ENCODE results near the gene CNGB1.
"Not testable (repeated sequence)": the region's sequence is repeated elsewhere in the genome, so short reads cannot be mapped to it uniquely, and the experiment has no call there.

CNGB1 gene

DNA sequence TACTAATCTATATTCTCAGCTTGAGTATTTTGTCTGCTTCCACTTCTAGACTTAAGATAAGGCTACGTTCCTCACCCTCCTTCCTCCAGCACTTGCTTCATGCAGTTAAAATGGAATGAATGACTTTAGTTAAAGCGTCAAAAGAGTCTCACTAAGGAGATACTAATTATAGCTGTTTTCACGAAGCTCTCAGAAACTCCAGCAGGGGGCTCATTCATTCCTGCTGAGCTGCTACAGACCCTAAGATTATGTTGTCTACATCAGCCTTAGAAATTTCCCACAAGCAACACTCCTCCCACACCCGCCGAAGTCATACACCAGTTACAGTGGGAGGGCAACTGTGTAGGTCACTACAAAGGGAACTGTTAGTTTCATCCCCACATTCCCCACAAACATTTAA lies 111.6 kb downstream of the CNGB1 start:
- no peak for DNase-seq (ENCODE audit: low read depth in 2 of 2)

DNA sequence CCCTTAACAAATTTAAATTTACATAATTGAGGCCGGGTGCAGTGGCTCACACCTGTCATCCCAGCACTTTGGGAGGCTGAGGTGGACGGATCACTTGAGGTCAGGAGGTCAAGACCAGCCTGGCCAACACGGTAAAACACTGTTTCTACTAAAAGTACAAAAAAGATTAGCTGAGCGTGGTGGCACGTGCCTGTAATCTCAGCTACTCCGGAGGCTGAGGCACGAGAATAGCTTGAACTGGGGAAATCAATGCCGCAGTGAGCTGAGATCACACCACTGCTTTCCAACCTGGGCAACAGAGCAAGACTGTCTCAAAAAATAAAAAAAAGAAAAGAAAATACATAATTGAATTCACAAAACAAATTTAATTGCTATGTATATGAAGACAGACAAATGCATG lies 112.3 kb downstream of the CNGB1 start:
- no peak for DNase-seq (ENCODE audit: low read depth in 2 of 2)

DNA sequence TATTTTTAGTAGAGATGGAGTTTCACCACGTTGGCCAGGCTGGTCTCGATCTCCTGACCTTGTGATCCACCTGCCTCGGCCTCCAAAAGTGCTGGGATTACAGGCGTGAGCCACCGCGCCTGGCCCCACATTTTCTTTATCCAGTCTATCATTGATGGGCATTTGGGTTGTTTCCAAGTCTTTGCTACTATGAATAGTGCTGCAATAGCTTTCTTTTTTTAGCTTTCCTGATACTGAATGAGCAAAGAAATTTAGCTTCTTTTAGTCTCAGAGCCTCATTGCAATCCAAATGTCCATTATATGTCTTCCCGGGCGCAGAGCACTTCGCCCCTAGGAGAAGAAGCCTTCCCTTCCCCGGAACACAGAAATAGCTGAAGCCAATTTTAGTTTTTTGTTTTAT lies 112.9 kb downstream of the CNGB1 start:
- DNase-seq (ENCODE audit: low read depth in 2 of 2) = not testable (repeated sequence)

DNA sequence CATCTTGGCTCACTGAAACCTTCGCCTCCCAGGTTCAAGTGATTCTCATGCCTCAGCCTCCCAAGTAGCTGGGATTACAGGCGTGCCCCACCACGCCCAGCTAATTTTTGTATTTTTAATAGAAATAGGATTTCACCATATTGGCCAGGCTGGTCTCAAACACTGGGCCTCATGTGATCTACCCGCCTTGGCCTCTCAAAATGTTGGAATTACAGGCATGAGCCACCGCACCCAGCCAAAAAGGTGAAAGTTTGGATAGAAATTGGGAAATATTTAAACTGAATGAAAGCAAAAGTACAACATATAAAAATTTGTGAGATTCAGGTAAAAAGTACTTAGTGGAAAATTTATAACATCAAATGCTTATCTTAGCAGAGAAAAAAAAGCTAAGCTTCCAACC lies 115.7 kb downstream of the CNGB1 start:
- DNase-seq (ENCODE audit: low read depth in 2 of 2) = no peak

DNA sequence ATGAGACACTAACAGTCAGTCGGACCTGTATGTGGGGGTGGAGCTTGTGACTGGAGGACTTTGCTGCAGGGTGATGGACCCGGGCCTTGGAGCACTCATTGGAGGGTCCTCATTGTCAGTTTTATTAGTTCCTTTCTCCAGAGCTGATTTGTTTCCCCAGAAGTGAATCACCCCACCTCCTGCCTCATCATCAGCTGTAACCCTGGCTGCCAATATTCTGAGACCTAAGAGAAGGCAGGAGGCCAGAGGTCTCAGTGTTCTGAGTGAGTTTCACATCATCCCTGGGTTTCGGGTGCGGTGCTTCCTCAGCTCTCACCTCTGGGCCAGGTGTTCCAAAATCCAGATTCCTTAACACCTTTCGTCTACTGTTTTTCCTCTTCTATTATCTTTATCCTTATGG lies 118.7 kb downstream of the CNGB1 start:
- DNase-seq (ENCODE audit: low read depth in 2 of 2) = no peak

DNA sequence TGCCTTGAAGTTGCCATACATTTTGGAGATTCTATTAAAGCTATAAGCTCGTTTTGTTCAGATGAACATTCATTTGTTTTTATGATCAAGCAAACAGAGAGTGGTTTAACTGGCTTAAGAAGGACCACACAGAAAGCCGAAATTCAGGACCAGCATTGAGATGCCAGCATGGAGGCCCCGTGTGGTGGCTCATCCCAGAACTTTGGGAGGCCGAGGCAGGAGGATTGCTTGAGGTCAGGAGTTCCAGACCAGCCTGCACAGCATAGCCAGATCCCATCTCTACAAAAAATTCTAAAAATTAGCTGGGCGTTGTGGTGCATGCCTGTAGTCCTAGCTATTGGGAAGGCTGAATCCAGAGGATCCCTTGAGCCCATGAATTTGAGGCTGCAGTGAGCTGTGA lies 122.7 kb downstream of the CNGB1 start:
- no peak for DNase-seq (ENCODE audit: low read depth in 2 of 2)

DNA sequence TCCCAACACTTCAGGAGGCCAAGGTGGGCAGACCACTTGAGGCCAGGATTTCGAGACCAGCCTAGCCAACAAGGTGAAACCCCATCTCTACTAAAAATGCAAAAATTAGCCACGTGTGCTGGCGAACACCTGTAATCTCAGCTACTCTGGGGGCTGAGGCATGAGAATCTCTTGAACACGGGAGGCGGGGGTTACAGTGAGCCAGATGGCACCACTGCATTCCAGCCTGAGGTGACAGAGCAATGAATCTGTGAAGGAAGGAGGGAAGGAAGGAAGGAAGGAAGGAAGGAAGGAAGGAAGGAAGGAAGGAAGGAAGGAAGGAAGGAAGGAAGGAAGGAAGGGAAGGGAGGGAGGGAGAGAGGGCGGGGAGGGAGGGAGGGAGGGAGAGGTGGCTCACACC lies 124.0 kb downstream of the CNGB1 start:
- not testable (repeated sequence) for DNase-seq (ENCODE audit: low read depth in 2 of 2)

DNA sequence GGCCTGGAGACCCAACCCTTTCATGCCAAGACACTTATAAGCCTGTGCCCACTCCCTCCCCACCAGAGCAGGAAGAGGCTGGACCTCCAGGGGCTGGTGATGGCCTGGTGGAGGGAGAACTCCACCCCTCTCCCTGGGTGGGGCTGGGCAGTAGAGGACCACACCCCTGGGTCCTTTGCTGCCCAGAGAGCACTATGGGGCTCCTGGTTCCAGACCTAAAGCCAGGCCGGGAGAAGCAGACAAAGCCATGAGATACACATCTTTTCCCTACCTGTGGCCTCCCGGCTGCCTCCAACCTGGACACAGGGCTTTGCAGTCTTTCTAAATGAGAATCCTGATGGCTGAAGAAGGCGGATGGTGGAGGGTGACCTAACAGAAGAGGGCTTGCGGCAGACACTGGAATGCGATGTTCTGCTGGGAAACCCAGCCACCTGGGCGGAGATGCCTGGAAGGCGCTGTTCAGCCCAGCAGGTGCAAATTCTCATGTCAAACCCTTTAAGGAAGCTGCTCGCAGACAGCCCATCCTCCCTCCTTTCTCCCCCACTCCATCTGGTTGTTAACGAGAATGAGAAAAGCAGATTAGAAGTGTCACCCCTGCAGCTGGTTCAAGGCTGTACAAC lies 124.7 kb downstream of the CNGB1 start:
- no peak for DNase-seq (ENCODE audit: low read depth in 2 of 2)

DNA sequence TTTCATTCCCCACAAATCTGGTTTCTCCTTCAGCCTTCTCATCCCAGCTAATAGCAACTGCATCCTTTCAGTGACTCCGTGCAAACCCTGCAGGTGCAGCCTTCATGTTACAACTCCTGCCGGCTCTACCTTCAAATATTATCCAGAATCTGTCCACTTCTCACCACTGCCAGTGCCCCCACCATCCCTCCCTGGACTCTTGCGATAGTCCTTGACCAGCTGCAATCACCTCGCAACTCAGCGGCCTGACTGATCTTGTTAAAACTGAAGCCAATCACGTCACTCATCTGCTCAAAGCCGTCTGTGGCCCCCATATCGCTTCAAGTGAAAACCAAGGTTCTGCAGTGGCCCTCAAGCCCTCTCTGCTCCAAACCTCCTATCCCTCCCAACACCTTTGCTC lies 125.8 kb downstream of the CNGB1 start:
- DNase-seq (ENCODE audit: low read depth in 2 of 2) = no peak

DNA sequence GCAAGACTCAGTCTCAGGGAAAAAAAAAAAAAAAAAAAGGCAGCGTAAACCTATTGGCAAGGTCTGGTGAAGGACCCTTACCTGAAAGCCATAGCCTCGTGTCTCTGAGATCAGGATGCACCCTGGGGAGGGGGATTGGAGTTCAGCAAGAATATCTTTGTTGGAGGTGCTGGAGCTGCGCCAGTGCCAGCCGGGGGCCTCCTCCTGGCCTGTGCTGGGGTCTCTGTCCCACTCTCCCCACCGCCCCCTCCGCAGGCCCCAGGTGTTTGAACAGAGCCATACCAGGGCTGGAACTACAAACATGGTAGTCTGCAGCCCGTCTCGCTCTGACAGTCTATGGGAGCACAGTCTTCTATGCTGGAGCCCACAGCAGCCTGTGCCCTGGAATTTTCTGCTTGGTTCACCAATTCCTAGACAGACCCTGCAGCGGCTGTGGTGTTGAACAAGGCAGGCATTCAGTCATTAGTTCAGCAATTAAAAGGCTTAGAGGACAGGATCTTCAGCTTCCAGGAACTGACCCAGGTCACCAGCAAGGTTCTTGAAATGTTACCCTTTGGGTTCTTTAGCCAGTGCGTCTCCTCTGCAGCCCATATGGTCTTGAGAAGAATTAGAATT lies 126.4 kb downstream of the CNGB1 start:
- no peak for DNase-seq (ENCODE audit: low read depth in 2 of 2)

DNA sequence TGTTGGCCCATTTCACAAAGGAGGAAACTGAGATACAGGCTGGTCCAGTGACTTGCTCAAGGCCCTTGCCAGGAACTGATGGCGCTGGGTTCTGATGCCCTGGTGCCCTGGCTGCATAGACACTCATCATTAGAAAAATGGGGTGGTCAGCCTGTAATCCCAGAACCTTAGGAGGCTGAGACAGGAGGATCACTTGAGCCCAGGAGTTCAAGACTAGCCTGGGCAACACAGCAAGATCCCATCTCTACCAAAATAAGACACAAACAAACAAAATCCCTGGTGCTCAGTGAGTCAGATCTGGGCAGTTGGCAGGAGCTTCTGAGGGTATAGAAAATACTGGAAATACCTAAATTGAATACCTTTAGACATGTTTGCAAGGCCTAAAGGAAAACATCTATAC lies 127.5 kb downstream of the CNGB1 start:
- DNase-seq (ENCODE audit: low read depth in 2 of 2) = no peak

DNA sequence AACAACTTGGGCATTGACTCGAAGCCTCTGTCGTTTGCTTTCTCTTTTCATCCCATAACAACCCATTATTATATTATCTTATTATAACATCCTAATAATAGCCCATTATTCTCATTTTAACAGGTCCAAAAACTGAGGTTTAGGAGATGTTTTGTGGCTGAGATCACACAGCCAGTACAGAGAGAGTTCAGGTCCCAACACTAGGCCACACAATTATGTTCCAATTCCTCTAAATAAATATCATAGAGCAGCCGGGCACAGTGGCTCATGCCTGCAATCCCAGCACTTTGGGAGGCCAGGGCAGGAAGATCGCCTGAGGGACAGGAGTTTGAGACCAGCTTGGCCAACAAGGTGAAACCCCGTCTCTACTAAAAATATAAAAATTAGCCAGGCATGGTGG lies 128.3 kb downstream of the CNGB1 start:
- DNase-seq (ENCODE audit: low read depth in 2 of 2) = no peak

DNA sequence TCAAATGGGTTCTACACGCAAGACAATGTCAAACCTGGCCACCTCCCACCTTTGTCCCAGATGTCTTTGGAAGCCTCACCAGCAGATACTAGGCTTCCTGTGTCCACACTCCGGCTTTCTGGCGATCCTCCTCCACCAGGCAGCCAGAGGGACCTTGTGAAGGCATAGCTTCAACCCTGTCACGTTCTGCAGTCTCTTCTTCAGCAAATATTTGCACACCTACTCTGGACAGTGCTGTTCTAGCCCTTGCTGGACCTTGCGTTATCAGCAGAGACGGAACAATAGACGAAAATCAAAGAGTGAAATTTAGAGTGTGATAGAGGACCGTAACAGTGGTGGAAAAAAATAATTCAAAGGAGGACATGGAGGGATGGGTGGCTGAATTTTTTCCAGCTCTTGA lies 130.1 kb downstream of the CNGB1 start:
- no peak for DNase-seq (ENCODE audit: low read depth in 2 of 2)

DNA sequence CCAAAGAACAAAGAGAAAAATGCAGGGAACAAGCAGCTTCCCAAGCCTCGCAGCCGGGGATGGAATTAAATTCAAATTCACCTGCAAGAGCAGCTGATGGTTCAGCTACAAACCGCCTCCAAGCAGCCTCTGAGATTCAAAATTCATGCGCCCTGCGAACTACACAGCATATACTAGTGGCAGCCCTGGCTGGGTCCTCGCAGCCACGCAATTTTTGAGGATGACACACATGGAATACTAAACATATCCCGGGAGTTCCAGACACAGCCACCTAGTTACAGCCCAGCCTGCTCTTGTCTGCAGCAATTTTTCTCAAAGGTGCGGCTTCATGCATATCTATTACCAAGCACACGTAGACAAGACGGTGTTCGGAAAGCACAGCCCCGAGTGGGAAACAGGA lies 132.8 kb downstream of the CNGB1 start:
- DNase-seq (ENCODE audit: low read depth in 2 of 2) = no peak

DNA sequence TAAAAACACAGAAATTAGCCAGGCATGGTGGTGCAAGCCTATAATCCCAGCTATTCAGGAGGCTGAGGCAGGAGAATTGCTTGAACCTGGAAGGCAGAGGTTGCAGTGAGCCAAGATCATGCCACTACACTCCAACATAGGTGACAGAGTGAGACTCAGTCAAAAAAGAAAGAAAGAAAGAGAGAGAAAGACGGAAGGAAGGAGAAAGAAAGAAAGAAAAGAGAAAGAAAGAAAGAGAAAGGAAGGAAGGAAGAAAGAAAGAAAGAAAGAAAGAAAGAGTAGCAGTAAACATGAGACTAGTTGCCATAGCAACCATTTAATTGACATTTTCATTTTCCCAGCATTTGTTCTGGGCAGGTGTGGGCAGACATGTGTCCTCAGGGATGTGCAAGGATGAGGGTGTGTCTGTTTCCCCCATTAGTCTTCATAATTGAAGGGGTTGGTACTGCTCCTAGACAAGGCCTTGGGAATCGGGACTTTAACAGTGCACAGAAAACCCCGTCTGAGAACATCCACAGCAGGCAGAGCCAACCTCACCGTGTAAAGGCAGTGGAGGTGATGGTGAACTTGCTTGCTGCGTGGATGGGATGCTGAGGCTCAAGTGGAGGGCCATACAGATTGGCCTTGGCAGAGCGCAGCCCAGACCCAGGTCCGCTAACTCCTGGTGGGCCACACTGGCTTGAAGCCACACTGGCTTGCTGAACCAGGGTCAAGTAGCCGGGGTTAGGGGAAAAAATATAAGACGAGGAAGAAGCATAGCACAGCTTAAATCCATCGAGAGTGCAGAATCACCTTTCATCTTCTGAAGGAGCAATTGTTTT lies 133.4 kb downstream of the CNGB1 start:
- no peak for DNase-seq (ENCODE audit: low read depth in 2 of 2)

DNA sequence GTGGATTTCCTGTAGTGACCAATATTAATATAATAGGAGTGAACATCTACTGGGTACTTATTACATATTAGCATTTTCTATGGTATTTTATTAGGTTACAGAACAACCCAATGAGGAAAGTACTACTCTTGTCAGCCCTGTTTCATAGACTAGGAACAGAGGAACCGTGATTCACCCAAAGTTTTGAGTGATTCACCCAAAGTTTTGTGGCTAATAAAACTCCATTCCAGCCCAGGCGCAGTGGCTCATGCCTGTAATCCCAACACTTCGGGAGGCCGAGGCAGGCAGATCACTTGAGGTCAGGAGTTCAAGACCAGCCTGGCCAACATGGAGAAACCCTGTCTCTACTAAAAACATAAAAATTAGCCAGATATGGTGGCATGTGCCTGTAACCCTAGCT lies 135.5 kb downstream of the CNGB1 start:
- not testable (repeated sequence) for DNase-seq (ENCODE audit: low read depth in 2 of 2)

DNA sequence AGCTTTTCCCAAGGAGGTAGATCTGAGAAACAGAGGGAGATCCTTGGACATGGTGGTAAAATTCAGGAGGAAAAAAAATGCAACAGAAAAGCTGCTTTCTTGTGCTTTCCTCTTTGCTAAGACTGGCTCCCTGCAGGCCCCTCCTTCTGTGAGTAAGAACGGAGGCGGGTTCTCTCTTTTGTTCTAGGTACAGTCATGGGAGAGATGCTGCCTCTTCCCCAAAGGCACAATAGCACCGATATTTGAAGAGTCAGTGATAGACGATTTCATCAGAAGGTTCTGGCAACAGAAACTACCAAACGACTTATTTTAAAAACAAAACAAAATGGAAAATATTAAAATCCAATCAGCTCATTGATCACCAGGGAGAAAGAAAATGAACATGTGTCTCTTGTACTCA lies 136.0 kb downstream of the CNGB1 start:
- DNase-seq (ENCODE audit: low read depth in 2 of 2) = no peak
